NCI-H1930 (cell line): ENCODE measurements around the gene POC5.
"Not testable (repeated sequence)": the region's sequence is repeated elsewhere in the genome, so short reads cannot be mapped to it uniquely, and the experiment has no call there.

Experiments used
- DNase-seq, 2 experiments: peaks; one replicate each; lab custom pipeline; 2025; lab: John Stamatoyannopoulos, UW

POC5 gene

GRCh38 chr5:75717082-75717922 is at the start of gene POC5:
Gene POC5 (minus strand): TSS chr5:75717437. CDS start chr5:75712937, 4,500 bp downstream.
- DNase-seq, result peak; percentile 90 to 91

GRCh38 chr5:75758116-75758515 is 40.9 kb upstream of the POC5 start:
- no peak for DNase-seq

GRCh38 chr5:75756981-75757380 is 39.7 kb upstream of the POC5 start:
- DNase-seq, result no peak

DNA sequence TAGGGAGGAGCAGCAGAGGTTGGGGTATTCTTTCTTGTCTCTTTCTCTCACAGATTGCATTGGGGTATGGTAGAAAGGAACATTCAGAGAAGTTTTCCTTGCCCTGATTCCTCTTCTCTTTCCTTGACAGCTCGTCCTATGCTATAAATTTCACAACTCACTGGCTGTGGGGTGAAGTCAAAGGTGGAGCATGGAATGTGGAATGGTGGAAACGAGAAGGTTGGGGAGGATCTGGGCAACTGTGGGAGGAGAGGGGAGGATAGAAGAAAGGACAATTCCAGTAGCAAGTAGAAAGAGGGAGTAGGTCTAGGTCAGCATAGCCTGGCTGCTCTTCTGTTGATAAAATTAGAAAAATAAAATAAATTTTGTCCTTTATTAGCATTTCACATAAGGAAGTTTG is 39.0 kb upstream of the POC5 start:
- no peak for DNase-seq

DNA sequence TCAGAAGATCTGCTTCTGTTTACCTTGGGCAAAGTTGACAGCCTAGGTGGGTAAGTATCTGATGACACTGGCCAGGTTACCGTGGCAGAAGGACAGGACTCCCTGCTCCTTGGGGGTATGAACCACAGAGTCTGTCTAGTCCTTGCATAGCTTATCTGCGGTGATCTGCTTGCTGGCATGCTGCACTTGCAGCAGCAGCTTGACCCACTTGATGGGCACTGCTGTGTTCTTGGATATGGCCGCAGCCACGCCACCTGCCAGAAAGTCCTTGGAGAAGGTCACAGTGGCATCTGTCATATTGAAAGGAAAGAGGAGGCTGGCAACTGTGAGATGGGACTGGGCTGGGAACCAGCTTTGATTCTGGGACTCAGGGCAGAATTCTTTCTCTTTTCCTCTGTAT is 35.9 kb upstream of the POC5 start:
- no peak for DNase-seq

DNA sequence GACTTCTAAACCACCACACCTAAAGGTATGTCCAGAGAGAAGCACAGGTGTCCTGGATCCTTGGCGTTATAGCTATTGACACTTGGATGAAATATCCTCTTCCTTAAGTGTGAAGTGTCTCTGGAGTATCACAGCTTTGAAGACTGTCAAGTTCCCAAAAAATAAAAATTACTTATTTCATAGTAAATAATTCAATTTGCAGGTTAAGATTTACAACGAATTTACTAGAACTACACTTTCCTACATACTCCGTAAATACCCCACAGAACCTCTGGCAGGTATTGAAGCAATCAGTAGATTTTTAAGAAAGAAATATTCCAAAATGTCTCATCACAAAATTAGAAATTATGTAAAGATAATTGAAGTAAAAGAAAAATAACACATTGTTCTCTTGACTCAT is 27.1 kb upstream of the POC5 start:
- no peak for DNase-seq

- DNase-seq, result no peak
These were observed 19.0 kb upstream of the POC5 start for GRCh38 chr5:75736273-75736672.

DNA sequence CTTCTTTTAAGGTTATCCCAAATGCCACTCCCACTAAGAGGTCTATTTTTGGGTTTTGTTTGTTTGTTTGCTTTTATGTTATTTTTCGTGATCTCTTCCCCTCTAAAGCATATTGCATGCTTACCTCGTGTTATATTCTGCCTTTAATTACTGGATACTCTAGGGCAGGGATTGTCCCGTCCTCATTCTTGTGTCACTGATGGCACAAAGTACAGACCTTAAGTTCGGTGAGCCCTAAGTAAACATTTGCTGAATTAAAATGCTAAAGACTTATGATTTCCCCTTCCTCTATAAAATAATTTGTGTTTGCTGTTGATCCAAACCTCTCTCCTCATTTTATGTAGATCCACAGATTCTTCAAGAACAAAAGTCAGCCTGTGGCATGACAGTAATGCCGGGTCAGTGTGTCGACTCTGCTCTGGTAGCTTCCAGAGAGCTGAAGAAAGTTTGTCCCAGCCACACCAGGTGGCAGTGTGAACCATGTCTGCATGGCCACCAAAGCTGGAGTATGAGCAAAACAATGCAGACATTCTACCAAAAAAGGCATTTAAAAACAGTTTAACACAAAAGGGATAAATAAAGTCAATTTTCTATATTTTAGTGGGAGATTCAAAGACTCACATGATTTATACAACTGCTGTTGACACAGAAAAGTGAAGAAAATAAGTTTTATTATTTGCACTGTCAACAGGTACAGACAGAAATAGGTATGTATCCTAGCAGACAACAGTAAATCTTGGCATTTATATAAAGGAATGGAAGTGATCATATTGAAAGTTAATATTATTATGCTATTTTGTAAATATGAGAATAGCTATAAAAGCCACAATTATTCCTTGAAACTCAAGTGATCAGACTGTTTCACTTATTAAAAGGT is 17.9 kb upstream of the POC5 start:
- peak; percentile 10 to 15 for DNase-seq

- no peak for DNase-seq
These were observed 16.5 kb upstream of the POC5 start for GRCh38 chr5:75733767-75734166.

GRCh38 chr5:75731515-75731914 is 14.3 kb upstream of the POC5 start:
- not testable (repeated sequence) for DNase-seq

GRCh38 chr5:75729321-75729720 is 12.1 kb upstream of the POC5 start:
- no peak for DNase-seq

- DNase-seq, result no peak
These were observed 10.7 kb upstream of the POC5 start for GRCh38 chr5:75727931-75728330.

DNA sequence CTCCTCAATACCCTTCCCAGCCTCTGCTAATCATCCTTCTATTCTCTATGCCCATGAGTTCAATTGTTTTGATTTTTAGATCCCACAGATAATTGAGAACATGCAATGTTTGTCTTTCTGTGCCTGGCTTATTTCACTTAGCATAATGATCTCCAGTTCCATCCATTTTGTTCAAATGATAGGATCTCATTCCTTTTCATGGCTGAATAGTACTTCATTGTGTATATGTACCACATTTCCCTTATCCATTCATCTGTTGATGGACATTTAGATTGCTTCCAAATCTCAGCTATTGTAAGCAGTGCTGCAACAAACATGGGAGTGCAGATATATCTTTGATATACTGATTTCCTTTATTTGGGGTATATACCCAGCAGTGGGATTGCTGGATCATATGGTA is 9.0 kb upstream of the POC5 start:
- not testable (repeated sequence) for DNase-seq

- no peak for DNase-seq
These were observed 6.1 kb upstream of the POC5 start for GRCh38 chr5:75723378-75723777.

- no peak for DNase-seq
These were observed 4.3 kb upstream of the POC5 start for GRCh38 chr5:75721573-75721972.

- DNase-seq, result no peak
These were observed 3.6 kb upstream of the POC5 start for GRCh38 chr5:75720882-75721281.

DNA sequence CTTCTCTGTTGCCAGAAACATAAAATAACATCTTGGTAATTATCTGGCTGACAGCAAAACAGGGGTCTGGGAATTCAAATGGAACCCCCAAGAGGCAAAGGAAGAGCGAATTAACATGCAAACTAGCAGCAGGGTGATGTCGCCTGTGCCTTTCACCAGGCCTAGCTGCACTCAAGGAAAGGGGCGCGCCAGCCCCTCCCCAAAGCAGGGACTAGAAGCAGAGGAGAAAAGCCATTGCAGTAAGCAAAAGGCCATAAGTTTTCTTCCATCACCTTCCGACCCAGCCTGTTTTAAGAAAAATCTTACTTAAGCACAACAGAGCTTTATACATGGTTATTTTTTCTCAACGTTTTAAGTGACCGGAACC is 539 bp downstream of the POC5 start:
- DNase-seq, result no peak

DNA sequence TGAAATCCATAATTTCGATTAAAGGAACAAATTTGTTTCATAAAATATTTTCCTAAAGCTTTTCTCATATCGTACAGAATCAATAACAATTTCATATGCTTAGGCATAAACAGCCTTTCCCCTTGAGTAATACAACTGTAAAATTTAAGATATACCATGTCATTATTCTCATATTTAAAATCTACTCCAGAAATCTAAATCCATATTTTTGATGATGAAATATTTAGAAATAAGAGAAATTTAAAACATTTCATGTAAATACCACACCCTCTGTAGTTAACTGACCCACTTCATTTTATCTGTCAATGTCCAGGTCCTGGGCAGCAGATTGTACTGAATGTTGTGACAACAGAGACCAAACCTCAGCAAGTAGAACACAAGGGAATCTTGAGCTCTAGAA is 5.1 kb downstream of the POC5 start:
- no peak for DNase-seq

DNA sequence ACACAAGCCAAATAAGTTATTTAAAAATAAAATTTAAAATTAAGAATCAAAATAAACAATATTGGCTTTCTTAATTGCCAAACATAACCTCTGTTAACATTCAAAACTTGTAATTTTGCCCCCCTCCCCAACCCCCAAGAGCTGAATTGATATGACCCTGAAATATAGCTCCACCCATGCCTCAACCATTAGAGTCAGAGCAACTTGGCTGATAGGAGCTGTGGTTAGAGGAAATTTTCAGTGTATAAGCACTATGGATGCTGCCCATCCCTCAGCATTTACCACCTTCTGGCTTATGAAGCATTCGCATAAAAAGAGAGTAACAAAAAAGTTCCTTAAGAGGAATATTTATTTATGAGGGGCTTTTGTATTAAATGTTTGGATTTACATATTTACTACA is 6.1 kb downstream of the POC5 start:
- DNase-seq, result no peak

DNA sequence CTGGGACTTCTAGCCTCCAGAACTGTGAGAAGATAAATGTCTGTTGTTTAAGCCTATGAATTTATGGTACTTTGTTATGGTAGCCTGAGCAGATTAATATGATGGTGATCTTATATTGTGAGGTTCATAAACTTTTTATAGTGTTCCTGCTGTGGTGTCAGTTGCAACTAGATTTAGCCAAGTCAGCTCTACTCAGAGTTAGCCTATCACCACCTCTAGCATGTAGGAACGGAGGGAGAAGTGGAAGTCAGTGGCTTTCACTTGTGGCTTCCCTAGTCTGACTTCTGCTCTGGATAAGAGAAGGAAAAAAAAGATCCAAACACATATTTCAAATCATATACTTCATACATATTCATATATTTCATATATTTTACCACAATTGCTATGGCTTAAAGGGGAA is 6.6 kb downstream of the POC5 start:
- DNase-seq, result no peak

DNA sequence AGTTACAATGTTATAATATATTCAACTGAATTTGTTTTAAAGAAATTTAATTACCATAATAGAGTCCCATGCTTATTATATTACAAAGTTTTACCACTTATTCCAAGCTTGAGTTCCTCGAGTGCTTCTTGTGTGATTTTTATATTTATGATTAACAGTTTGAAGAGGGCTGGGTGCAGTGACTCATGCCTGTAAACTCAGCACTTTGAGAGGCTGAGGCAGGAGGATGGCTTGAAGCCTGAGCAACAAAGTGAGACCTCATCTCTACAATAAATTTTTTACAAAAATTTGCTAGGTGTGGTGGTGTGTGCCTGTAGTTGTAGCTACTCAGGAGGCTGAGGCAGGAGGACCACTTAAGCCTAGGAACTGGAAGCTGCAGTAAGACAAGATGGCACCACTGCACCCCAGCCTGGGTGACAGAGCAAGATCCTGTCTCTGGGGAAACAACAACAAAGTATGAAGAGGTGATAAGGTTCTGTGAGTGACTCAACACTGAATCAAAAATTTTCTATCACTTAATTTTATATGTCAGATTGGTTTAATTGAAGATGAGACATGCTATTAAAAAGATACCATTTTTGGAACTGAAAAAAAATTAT is 9.2 kb downstream of the POC5 start:
- DNase-seq, result no peak

DNA sequence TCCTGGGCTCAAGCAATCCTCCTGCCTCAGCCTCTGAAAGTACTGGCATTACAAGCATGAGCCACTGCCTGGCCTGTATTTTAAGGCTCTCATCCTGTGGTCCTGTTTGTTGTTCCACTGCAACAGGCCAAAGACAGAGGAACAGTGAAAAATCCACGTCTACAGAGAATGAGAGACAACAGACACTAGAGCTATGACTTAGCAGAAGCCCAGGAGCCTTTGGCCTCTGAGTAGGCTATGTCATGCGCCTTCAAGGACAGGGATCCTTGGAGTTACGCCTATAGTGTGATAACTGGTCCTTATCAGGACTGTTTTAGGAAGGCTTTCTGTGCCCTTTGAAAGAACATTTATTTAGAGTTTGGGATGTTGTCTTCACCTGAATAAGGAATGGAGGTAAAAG is 10.5 kb downstream of the POC5 start:
- no peak for DNase-seq

DNA sequence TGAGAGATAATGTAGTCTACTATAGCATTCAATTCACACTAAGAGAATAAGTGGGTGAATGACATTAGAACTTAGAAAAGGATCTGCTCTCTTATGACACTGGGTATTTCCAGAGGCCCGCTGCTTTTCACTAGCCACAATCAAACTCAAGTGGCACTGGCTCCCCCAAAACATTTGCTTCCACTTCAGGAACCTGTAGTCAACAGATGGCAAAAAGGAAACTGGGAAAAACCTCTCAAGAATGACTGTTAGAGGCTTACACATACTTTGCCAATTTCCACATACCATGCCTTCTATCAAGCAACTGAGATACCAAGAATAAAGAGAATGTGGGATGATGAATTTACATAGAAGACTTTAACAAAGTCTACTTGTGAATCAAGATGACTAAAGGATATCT is 11.2 kb downstream of the POC5 start:
- no peak for DNase-seq
